Neutrophil (primary cell): Measurements from ENCODE around the gene MAP2.

ENCODE experiments used
- H3K27ac ChIP-seq: fragments of 200-600 bp; sonication (generic); 2 replicates; pipeline ENCODE4 v1.5.1; 2016; ENCODE audit warnings: mild to moderate bottlenecking, moderate library complexity
- H3K27me3 ChIP-seq: fragments of 200-600 bp; sonication (generic); 2 replicates; pipeline ENCODE4 v1.6.0; 2016; ENCODE audit warnings: mild to moderate bottlenecking
- H3K36me3 ChIP-seq: fragments of 200-600 bp; sonication (generic); 2 replicates; pipeline ENCODE4 v1.5.1; 2017
- H3K4me1 ChIP-seq, 2 experiments: fragments of 200-600 bp in 1 of 2; sonication (generic) in 1 of 2; 1 replicate in 1 of 2; 2 replicates in 1 of 2; pipeline versions ENCODE4 v1.5.1 to v1.6.1; 2013 to 2016; ENCODE audit warnings: low read depth in 1 of 2, low read length in 1 of 2, mild to moderate bottlenecking in 1 of 2, moderate library complexity in 1 of 2; ENCODE audit not compliant: control insufficient read depth in 1 of 2, insufficient read depth in 1 of 2
- H3K4me3 ChIP-seq, 2 experiments: fragments of 200-600 bp in 1 of 2; sonication (generic) in 1 of 2; 1 replicate in 1 of 2; 2 replicates in 1 of 2; pipeline ENCODE4 v1.5.1; 2013 to 2016; ENCODE audit warnings: low read depth in 1 of 2, low read length in 1 of 2, mild to moderate bottlenecking in 1 of 2, moderate library complexity in 1 of 2
- H3K9me3 ChIP-seq: fragments of 200-600 bp; sonication (generic); 2 replicates; pipeline ENCODE4 v1.5.1; 2016
- CTCF ChIP-seq: fragments of 200-600 bp; sonication (generic); IDR thresholded peaks from 2 replicates; pipeline ENCODE4 v1.5.1; 2016; ENCODE audit warnings: antibody characterized with exemption

The MAP2 gene

GRCh38 chr2:209442939-209443338, 19.1 kb downstream of the MAP2 start:
- Histone ChIP-seq H3K36me3 (no peaks in the 10 kb centered on the region), H3K4me3 (no peak overlapping the region), H3K27ac (no peak overlapping the region), H3K27me3 (no peaks in the 10 kb centered on the region), H3K9me3 (no peaks in the 10 kb centered on the region), H3K4me1 (no peaks in the 10 kb centered on the region)
- no peak for TF ChIP-seq CTCF

- H3K36me3 ChIP-seq, result no peaks in the 10 kb centered on the region
- no peaks in the 10 kb centered on the region for H3K27me3 ChIP-seq
- TF ChIP-seq CTCF, result no peak
- H3K27ac ChIP-seq, result no peak overlapping the region
- no peak overlapping the region for H3K4me3 ChIP-seq
- no peaks in the 10 kb centered on the region for H3K9me3 ChIP-seq
- no peaks in the 10 kb centered on the region for H3K4me1 ChIP-seq
Observed at GRCh38 chr2:209445485-209445884, 21.6 kb downstream of the MAP2 start.

DNA sequence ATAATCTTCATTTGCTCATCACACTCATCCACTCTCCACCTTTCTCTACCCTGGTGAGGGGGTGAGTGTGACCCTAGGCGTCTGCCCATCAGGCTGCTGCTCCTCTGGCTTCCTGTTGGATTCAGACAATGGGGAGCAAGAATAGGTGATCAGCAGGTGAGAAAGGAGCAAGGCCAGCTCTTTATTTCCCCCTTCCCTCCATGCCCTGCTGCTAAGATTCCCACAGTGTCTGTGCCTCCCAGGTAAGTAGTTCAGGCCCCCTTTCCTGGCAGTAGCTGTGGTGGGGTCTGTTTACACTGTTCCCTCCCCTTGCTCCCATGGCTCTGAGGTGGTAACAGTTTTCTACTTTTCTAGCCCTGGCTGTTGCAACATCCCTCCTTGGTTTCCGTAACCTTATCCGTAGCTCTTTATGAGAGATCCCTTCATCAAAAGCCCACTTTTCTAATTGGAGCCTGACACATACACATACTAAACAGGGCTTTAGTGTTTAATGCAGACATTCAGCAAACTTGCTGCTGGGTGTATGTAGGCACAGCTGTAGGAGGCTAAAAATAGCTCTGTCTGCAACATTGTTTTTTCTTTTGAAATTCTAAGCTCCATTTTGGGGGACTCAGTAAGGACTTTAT, 27.5 kb downstream of the MAP2 start:
- no peak overlapping the region for H3K4me3 ChIP-seq
- H3K9me3 ChIP-seq, result no peaks in the 10 kb centered on the region
- H3K36me3 ChIP-seq, result no peaks in the 10 kb centered on the region
- no peak for TF ChIP-seq CTCF
- no peaks in the 10 kb centered on the region for H3K27me3 ChIP-seq
- no peaks in the 10 kb centered on the region for H3K4me1 ChIP-seq
- H3K27ac ChIP-seq, result no peak overlapping the region

DNA sequence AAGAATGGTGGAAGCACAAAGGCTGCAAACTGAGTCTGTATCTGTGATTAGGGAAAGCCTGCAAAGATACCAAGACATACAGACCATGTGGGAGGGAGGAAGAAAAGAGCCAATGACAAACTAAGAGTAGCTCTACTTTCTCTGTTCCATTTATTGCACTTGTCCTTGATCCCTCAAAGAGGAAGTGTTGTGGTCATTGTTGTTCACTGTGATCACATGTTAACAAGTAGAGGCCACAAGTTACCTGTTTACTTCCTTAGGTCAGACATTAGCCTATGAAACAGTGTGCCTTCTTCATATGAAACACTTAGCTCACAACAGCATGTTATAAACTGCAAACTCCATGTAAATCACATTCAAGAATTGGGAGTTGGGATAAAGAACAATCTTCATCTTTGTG, 32.6 kb downstream of the MAP2 start:
- H3K4me1 ChIP-seq, result no peaks in the 10 kb centered on the region
- no peaks in the 10 kb centered on the region for H3K27me3 ChIP-seq
- H3K4me3 ChIP-seq, result no peak overlapping the region
- H3K9me3 ChIP-seq, result no peaks in the 10 kb centered on the region
- no peaks in the 10 kb centered on the region for H3K36me3 ChIP-seq
- no peak overlapping the region for H3K27ac ChIP-seq
- TF ChIP-seq CTCF, result no peak

GRCh38 chr2:209458008-209458979, 34.4 kb downstream of the MAP2 start:
- H3K4me3 ChIP-seq, result no peak overlapping the region
- no peak for TF ChIP-seq CTCF
- no peak overlapping the region for H3K27ac ChIP-seq
- no peaks in the 10 kb centered on the region for H3K9me3 ChIP-seq
- no peaks in the 10 kb centered on the region for H3K4me1 ChIP-seq
- H3K27me3 ChIP-seq, result no peaks in the 10 kb centered on the region
- H3K36me3 ChIP-seq, result no peaks in the 10 kb centered on the region
